Hepatocyte (in vitro differentiated cells): ENCODE data around the gene KCND2. TPM values are rescaled to one million over a fixed set of nuclear protein-coding genes. Genes with fewer than 3 reads are reported as not detected.
"Not testable (repeated sequence)": the region's sequence is repeated elsewhere in the genome, so short reads cannot be mapped to it uniquely, and the experiment has no call there.

Source experiments
- DNase-seq: peaks from one replicate; pipeline ENCODE4 v3.0.0-alpha.2; 2016; ENCODE audit warnings: low spot score
- H2AFZ ChIP-seq: fragments of 200-600 bp; sonication (generic); 2 replicates; pipeline ENCODE4 v1.6.0; 2016; ENCODE audit warnings: antibody characterized with exemption, mild to moderate bottlenecking
- H3K27ac ChIP-seq: fragments of 200-600 bp; sonication (generic); 2 replicates; pipeline ENCODE4 v1.5.1; 2016; ENCODE audit warnings: mild to moderate bottlenecking
- H3K27me3 ChIP-seq: fragments of 200-600 bp; sonication (generic); 2 replicates; pipeline ENCODE4 v1.6.1; 2016
- H3K36me3 ChIP-seq: fragments of 200-600 bp; sonication (generic); replicated peaks from 2 replicates; pipeline ENCODE4 v1.5.1; 2016; ENCODE audit warnings: low read depth; ENCODE audit not compliant: insufficient read depth
- H3K4me1 ChIP-seq: fragments of 200-600 bp; sonication (generic); 2 replicates; pipeline ENCODE4 v1.5.1; 2016; ENCODE audit warnings: mild to moderate bottlenecking, moderate library complexity; ENCODE audit not compliant: insufficient read depth
- H3K4me2 ChIP-seq: fragments of 200-600 bp; sonication (generic); 2 replicates; pipeline ENCODE4 v1.6.0; 2016
- H3K4me3 ChIP-seq: fragments of 200-600 bp; sonication (generic); 2 replicates; pipeline ENCODE4 v1.5.1; 2016; ENCODE audit warnings: mild to moderate bottlenecking
- H3K79me2 ChIP-seq: fragments of 200-600 bp; sonication (generic); 2 replicates; pipeline ENCODE4 v1.6.0; 2017; ENCODE audit warnings: mild to moderate bottlenecking
- H3K9me2 ChIP-seq: fragments of 200-600 bp; sonication (generic); replicated peaks from 2 replicates; pipeline ENCODE4 v1.6.0; 2017; ENCODE audit warnings: mild to moderate bottlenecking; ENCODE audit not compliant: insufficient read depth
- H3K9me3 ChIP-seq: fragments of 200-600 bp; sonication (generic); 2 replicates; pipeline ENCODE4 v1.5.1; 2016; ENCODE audit warnings: low read depth, mild to moderate bottlenecking
- H4K20me1 ChIP-seq: fragments of 200-600 bp; sonication (generic); 2 replicates; pipeline ENCODE4 v1.6.0; 2016; ENCODE audit warnings: mild to moderate bottlenecking; ENCODE audit not compliant: insufficient read depth, poor library complexity, severe bottlenecking
- EZH2 ChIP-seq: fragments of 200-600 bp; sonication (generic); IDR thresholded peaks from 2 replicates; pipeline ENCODE4 v1.6.1; 2016; ENCODE audit warnings: antibody characterized with exemption, mild to moderate bottlenecking, borderline replicate concordance
- EZH2phosphoT487 ChIP-seq: fragments of 200-600 bp; sonication (generic); IDR thresholded peaks from one replicate; pipeline ENCODE4 v1.6.1; 2018; ENCODE audit warnings: antibody characterized with exemption, mild to moderate bottlenecking, low read depth, moderate library complexity; ENCODE audit not compliant: unreplicated experiment, severe bottlenecking
- WGBS: methylation state at CpG from one replicate; pipeline ENCODE4 v1.1.6; 2016; ENCODE audit warnings: low lambda C conversion rate; ENCODE audit errors: missing lambda C conversion rate; 5-methylcytosine and 5-hydroxymethylcytosine counted together
- polyA plus RNA-seq: library from polyadenylated mRNA; unstranded; fragments of >200 nt; fragmentation: Nextera tagmentation; extraction: Ambion mirVana; gene quantifications from 2 replicates; pipeline ENCODE4 v1.2.1, GENCODE V29; 2016
- total RNA-seq: library from RNA; depleted of rRNA; stranded (reverse); fragments of >200 nt; gene quantifications from 2 replicates; pipeline ENCODE4 v1.2.3, GENCODE V29; 2014
- TF ChIP-seq, protein P1 (sequence below): fragments of 200-600 bp; sonication (generic); IDR thresholded peaks from 2 replicates; pipeline ENCODE4 v1.5.1; 2016; ENCODE audit warnings: antibody characterized with exemption, mild to moderate bottlenecking; ENCODE audit not compliant: poor library complexity

Gene KCND2
- total and polyA plus RNA-seq, 2 experiments from 2014 or later = 0.58 to 3.6 TPM

- TF ChIP-seq EZH2 (no peak), EZH2phosphoT487 (no peak)
- TF ChIP-seq, protein P1, sequence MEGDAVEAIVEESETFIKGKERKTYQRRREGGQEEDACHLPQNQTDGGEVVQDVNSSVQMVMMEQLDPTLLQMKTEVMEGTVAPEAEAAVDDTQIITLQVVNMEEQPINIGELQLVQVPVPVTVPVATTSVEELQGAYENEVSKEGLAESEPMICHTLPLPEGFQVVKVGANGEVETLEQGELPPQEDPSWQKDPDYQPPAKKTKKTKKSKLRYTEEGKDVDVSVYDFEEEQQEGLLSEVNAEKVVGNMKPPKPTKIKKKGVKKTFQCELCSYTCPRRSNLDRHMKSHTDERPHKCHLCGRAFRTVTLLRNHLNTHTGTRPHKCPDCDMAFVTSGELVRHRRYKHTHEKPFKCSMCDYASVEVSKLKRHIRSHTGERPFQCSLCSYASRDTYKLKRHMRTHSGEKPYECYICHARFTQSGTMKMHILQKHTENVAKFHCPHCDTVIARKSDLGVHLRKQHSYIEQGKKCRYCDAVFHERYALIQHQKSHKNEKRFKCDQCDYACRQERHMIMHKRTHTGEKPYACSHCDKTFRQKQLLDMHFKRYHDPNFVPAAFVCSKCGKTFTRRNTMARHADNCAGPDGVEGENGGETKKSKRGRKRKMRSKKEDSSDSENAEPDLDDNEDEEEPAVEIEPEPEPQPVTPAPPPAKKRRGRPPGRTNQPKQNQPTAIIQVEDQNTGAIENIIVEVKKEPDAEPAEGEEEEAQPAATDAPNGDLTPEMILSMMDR = no peak
- H3K9me2 ChIP-seq = no peaks in the 10 kb centered on the region
- H3K4me1 ChIP-seq = no peaks in the 10 kb centered on the region
- H3K36me3 ChIP-seq = no peaks in the 10 kb centered on the region
- no peak overlapping the region for H2AFZ ChIP-seq
- 64% methylated on average over 3 of the region's 3 CpGs for WGBS
- no peaks in the 10 kb centered on the region for H3K79me2 ChIP-seq
- no peaks in the 10 kb centered on the region for H3K9me3 ChIP-seq
- no peaks in the 10 kb centered on the region for H4K20me1 ChIP-seq
- no peaks in the 10 kb centered on the region for H3K27me3 ChIP-seq
- no peak for DNase-seq
- H3K4me3 ChIP-seq = no peak overlapping the region
- H3K27ac ChIP-seq = no peak overlapping the region
- H3K4me2 ChIP-seq = no peak overlapping the region
These were observed 43.9 kb upstream of the KCND2 start for GRCh38 chr7:120229084-120229483.

DNA sequence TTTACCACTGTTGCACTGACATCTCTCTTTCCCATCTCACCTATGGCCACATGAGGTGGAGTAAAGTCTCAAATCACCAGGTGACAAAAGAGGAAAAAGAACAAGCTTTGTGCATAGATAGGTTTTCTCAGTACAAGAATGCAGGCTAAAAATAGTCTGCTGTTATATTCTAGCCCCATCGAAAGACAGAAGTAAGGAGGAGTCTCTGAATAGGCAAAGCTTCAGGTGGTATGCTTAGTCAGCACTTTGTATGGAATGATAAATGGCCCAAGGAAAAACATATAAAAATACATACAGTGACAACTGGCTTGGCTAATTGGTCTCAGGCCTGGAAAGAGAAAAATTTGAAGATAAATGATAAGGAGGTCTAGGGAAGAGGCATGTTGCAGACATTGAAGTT is 39.6 kb upstream of the KCND2 start:
- no peak overlapping the region for H3K4me2 ChIP-seq
- H3K27ac ChIP-seq = no peak overlapping the region
- no peaks in the 10 kb centered on the region for H3K9me2 ChIP-seq
- no peaks in the 10 kb centered on the region for H3K9me3 ChIP-seq
- H3K27me3 ChIP-seq = no peaks in the 10 kb centered on the region
- DNase-seq = no peak
- 80% methylated on average over 1 of the region's 1 CpG for WGBS
- H3K4me1 ChIP-seq = no peaks in the 10 kb centered on the region
- no peaks in the 10 kb centered on the region for H3K79me2 ChIP-seq
- no peak overlapping the region for H3K4me3 ChIP-seq
- H2AFZ ChIP-seq = no peak overlapping the region
- no peaks in the 10 kb centered on the region for H3K36me3 ChIP-seq
- H4K20me1 ChIP-seq = no peaks in the 10 kb centered on the region
- TF ChIP-seq EZH2 (no peak), EZH2phosphoT487 (no peak)
- TF ChIP-seq, protein P1 = no peak

- 84% methylated on average over 8 of the region's 8 CpGs for WGBS
- H3K27me3 ChIP-seq, H3K79me2 ChIP-seq, H3K4me1 ChIP-seq, H2AFZ ChIP-seq, DNase-seq, H4K20me1 ChIP-seq, H3K4me2 ChIP-seq, H3K36me3 ChIP-seq, H3K9me2 ChIP-seq, H3K4me3 ChIP-seq, H3K27ac ChIP-seq, H3K9me3 ChIP-seq: not testable (repeated sequence)
These were observed 32.6 kb upstream of the KCND2 start for GRCh38 chr7:120240350-120240749.

DNA sequence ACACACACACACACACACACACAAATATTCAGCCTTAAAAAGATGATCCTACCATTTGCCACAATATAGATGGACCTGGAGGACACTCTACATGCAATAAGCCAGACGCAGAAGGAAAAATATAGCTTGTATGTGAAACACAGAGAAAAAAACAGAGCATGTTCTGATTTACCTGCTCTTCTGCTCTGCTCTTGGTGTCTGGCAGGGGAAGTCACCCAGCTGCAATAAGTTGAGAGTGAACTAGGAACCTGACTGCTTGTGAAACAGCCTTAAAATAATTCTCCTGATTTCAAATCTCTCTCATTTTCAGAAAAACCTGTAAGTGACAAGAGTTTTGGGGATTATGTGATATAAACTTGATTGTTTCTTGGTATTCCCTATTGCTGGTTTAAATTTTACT is 31.0 kb upstream of the KCND2 start:
- no peaks in the 10 kb centered on the region for H4K20me1 ChIP-seq
- H3K9me2 ChIP-seq = no peaks in the 10 kb centered on the region
- WGBS = 86% methylated on average over 1 of the region's 1 CpG
- H3K4me1 ChIP-seq = no peaks in the 10 kb centered on the region
- H3K36me3 ChIP-seq = no peaks in the 10 kb centered on the region
- H3K79me2 ChIP-seq = no peaks in the 10 kb centered on the region
- no peak overlapping the region for H3K4me2 ChIP-seq
- H3K27ac ChIP-seq = no peak overlapping the region
- H3K27me3 ChIP-seq = no peaks in the 10 kb centered on the region
- no peak overlapping the region for H3K4me3 ChIP-seq
- no peak for DNase-seq
- no peak overlapping the region for H2AFZ ChIP-seq
- TF ChIP-seq, protein P1 = no peak
- no peak for TF ChIP-seq EZH2phosphoT487
- no peak for TF ChIP-seq EZH2
- H3K9me3 ChIP-seq = no peaks in the 10 kb centered on the region
